Smooth muscle cell (in vitro differentiated cells): ENCODE measurements around the gene ZMPSTE24. TPM values are rescaled to one million over a fixed set of nuclear protein-coding genes. Genes with fewer than 3 reads are reported as not detected.

ENCODE experiments used
- DNase-seq: peaks from one replicate; lab custom pipeline; 2025; ENCODE audit not compliant: unreplicated experiment; lab: John Stamatoyannopoulos, UW
- H2AFZ ChIP-seq: fragments of 200-600 bp; sonication (generic); 2 replicates; pipeline ENCODE4 v1.6.0; 2016; ENCODE audit warnings: antibody characterized with exemption, low read depth, mild to moderate bottlenecking
- H3F3A ChIP-seq: fragments of 200-600 bp; sonication (generic); 2 replicates; pipeline ENCODE4 v1.6.0; 2017; ENCODE audit warnings: antibody characterized with exemption, low read depth
- H3K27ac ChIP-seq: fragments of 200-600 bp; sonication (generic); 2 replicates; pipeline ENCODE4 v1.5.1; 2016; ENCODE audit warnings: low read depth, mild to moderate bottlenecking
- H3K27me3 ChIP-seq: fragments of 200-600 bp; sonication (generic); 2 replicates; pipeline ENCODE4 v1.6.1; 2016; ENCODE audit warnings: low read depth, mild to moderate bottlenecking
- H3K36me3 ChIP-seq: fragments of 200-600 bp; sonication (generic); 2 replicates; pipeline ENCODE4 v1.5.1; 2016; ENCODE audit warnings: low read depth
- H3K4me1 ChIP-seq: fragments of 200-600 bp; sonication (generic); 2 replicates; pipeline ENCODE4 v1.5.1; 2016; ENCODE audit warnings: low read depth
- H3K4me2 ChIP-seq: fragments of 200-600 bp; sonication (generic); 2 replicates; pipeline ENCODE4 v1.6.0; 2016; ENCODE audit warnings: mild to moderate bottlenecking
- H3K4me3 ChIP-seq: fragments of 200-600 bp; sonication (generic); 2 replicates; pipeline ENCODE4 v1.5.1; 2016; ENCODE audit warnings: mild to moderate bottlenecking
- H3K79me2 ChIP-seq: fragments of 200-600 bp; sonication (generic); 2 replicates; pipeline ENCODE4 v1.6.0; 2016; ENCODE audit warnings: low read depth, mild to moderate bottlenecking
- H3K9ac ChIP-seq: fragments of 200-600 bp; sonication (generic); 2 replicates; pipeline ENCODE4 v1.6.0; 2016; ENCODE audit warnings: low read depth
- H3K9me3 ChIP-seq: fragments of 200-600 bp; sonication (generic); replicated peaks from 2 replicates; pipeline ENCODE4 v1.5.1; 2016; ENCODE audit warnings: low read depth
- H4K20me1 ChIP-seq: fragments of 200-600 bp; sonication (generic); 2 replicates; pipeline ENCODE4 v1.6.0; 2016; ENCODE audit warnings: low read depth
- CTCF ChIP-seq: fragments of 200-600 bp; sonication (generic); IDR thresholded peaks from 2 replicates; pipeline ENCODE4 v1.5.1; 2017; ENCODE audit warnings: borderline replicate concordance, mild to moderate bottlenecking, antibody characterized with exemption; ENCODE audit not compliant: insufficient read depth, poor library complexity, severe bottlenecking
- WGBS: methylation state at CpG from one replicate; pipeline ENCODE4 v1.1.7; 2016; ENCODE audit warnings: low lambda C conversion rate; 5-methylcytosine and 5-hydroxymethylcytosine counted together
- polyA plus RNA-seq: library from polyadenylated mRNA; unstranded; fragments of >200 nt; fragmentation: Nextera tagmentation; extraction: Ambion mirVana; gene quantifications from 2 replicates; pipeline ENCODE4 v1.2.1, GENCODE V29; 2016
- total RNA-seq: library from RNA; depleted of rRNA; stranded (reverse); fragments of >200 nt; gene quantifications from 2 replicates; pipeline ENCODE4 v1.2.3, GENCODE V29; 2014

ZMPSTE24 gene
- total and polyA plus RNA-seq, 2 experiments from 2014 or later = 28.8 to 48.9 TPM

DNA sequence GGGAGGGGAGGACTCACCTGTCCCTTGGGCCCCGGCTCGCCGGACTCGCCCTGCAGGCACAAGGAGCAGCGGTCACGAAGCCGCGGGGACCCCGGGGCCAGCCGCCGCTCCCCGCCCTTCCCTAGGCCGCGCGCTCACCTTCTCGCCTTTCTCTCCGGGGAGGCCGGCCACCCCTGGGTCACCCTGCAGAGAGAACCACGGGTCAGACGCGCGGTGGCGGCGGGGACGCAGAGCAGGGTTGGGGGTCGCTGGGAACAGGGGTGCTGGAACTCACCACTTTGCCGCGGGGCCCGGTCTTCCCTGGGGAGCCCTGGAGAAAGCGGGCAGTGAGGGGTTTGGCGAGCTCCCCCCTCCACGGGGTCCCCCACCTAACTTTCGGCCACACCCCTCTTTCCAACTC lies 45.8 kb downstream of the ZMPSTE24 start:
- Histone ChIP-seq H3F3A (no peaks in the 10 kb centered on the region), H2AFZ (no peak overlapping the region), H3K36me3 (no peaks in the 10 kb centered on the region), H3K27me3 (no peaks in the 10 kb centered on the region), H3K4me1 (no peaks in the 10 kb centered on the region), H4K20me1 (no peaks in the 10 kb centered on the region), H3K79me2 (no peaks in the 10 kb centered on the region), H3K27ac (no peak overlapping the region), H3K9me3 (no peaks in the 10 kb centered on the region), H3K9ac (no peak overlapping the region), H3K4me3 (no peak overlapping the region), H3K4me2 (no peak overlapping the region)
- WGBS = 93% methylated on average over 23 of the region's 33 CpGs
- no peak for DNase-seq
- TF ChIP-seq CTCF = no peak

- Histone ChIP-seq H3K4me1 (peaks cover 7% of the 10 kb centered on the region), H3K4me3 (no peak overlapping the region), H2AFZ (no peak overlapping the region), H4K20me1 (no peaks in the 10 kb centered on the region), H3K4me2 (no peak overlapping the region), H3K36me3 (no peaks in the 10 kb centered on the region), H3K27ac (peak overlapping the region; percentile 63), H3K27me3 (no peaks in the 10 kb centered on the region), H3K9ac (no peak overlapping the region), H3K9me3 (no peaks in the 10 kb centered on the region), H3K79me2 (no peaks in the 10 kb centered on the region), H3F3A (no peaks in the 10 kb centered on the region)
- DNase-seq = no peak
- TF ChIP-seq CTCF = no peak
- 76% methylated on average over 5 of the region's 5 CpGs for WGBS
Measured at GRCh38 chr1:40305451-40305850, 47.4 kb downstream of the ZMPSTE24 start.

GRCh38 chr1:40305871-40306270 lies 47.8 kb downstream of the ZMPSTE24 start:
- Histone ChIP-seq H3K27ac (no peak overlapping the region), H3F3A (no peaks in the 10 kb centered on the region), H3K27me3 (no peaks in the 10 kb centered on the region), H2AFZ (no peak overlapping the region), H3K4me1 (peaks cover 7% of the 10 kb centered on the region), H3K4me2 (no peak overlapping the region), H3K9ac (no peak overlapping the region), H3K9me3 (no peaks in the 10 kb centered on the region), H3K79me2 (no peaks in the 10 kb centered on the region), H3K4me3 (no peak overlapping the region), H4K20me1 (no peaks in the 10 kb centered on the region), H3K36me3 (no peaks in the 10 kb centered on the region)
- no peak for TF ChIP-seq CTCF
- no peak for DNase-seq
- WGBS = 81% methylated on average over 2 of the region's 2 CpGs

DNA sequence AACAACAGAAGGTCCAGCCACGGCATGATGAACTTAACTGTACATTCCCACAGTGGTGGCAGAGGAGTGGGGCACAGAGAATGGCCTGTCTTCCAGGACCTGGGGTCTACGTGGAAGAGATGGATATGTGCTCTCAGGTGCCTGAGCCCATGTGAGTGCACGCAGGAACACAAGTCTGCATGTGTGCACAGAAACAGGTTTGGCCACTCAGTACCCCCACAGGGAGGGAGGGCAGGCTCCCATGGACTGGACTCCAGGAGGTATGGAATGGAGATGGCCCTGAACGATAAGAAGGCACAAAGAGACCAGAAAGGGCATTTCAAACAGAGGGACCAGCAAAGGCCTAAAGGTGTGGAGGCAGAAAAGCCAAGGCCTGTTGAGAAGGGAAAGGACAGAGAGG lies 48.3 kb downstream of the ZMPSTE24 start:
- no peak overlapping the region for H2AFZ ChIP-seq
- 88% methylated on average over 4 of the region's 4 CpGs for whole genome bisulfite sequencing
- no peaks in the 10 kb centered on the region for H3K27me3 ChIP-seq
- TF ChIP-seq CTCF = no peak
- H4K20me1 ChIP-seq = no peaks in the 10 kb centered on the region
- no peaks in the 10 kb centered on the region for H3K79me2 ChIP-seq
- no peak for DNase-seq
- no peaks in the 10 kb centered on the region for H3K9me3 ChIP-seq
- H3K36me3 ChIP-seq = no peaks in the 10 kb centered on the region
- H3K27ac ChIP-seq = no peak overlapping the region
- H3F3A ChIP-seq = no peaks in the 10 kb centered on the region
- no peak overlapping the region for H3K4me3 ChIP-seq
- H3K4me1 ChIP-seq = peaks cover 7% of the 10 kb centered on the region
- no peak overlapping the region for H3K4me2 ChIP-seq
- no peak overlapping the region for H3K9ac ChIP-seq
